ENCODE data around the gene ELL2.

GRCh38 chr5:95919658-95920057 is 42.0 kb downstream of the ELL2 start:
- TF ChIP-seq GATA2 (IDR thresholded peaks at IDR 0.05; ENCODE audit: low read depth, low read length) (no peak), GATA3 (IDR thresholded peaks at IDR 0.05; ENCODE audit: low read depth, low read length) (no peak)

Data from SH-SY5Y (cell line).